GM12878 (cell line): Measurements from ENCODE around the gene NDUFC2. TPM values are rescaled to one million over a fixed set of nuclear protein-coding genes. Genes with fewer than 3 reads are reported as not detected.

Source experiments
- ATAC-seq: fragments of 200-7000 bp; cut with Tn5 transposase; 3 replicates; pipeline ENCODE4 v1.9.1; 2020; ENCODE audit warnings: mild to moderate bottlenecking, moderate library complexity
- BruUV-seq: library from RNA; stranded (reverse); fragments of 400-500 nt; replicated peaks from 2 replicates; lab custom pipeline; 2021; lab: Mats Ljungman, UMichigan
- CTCF ChIA-PET: fragments of 300-600 bp; sonication (Branson Sonifier 250); formaldehyde crosslinking; extraction: SDS; loops from one replicate; lab custom pipeline; 2021; ENCODE audit warnings: inconsistent platforms; lab: Yijun Ruan, JAX
- POLR2A ChIA-PET: fragments of 350-600 bp; formaldehyde crosslinking; extraction: SDS; loops from one replicate; lab custom pipeline; 2021; ENCODE audit warnings: inconsistent platforms; lab: Charles Lee
- RAD21 ChIA-PET: fragments of 300-600 bp; sonication (Branson Sonifier 250); formaldehyde crosslinking; loops from one replicate; lab custom pipeline; 2023; ENCODE audit warnings: antibody characterized with exemption; ENCODE audit not compliant: unreplicated experiment; lab: Charles Lee
- SMC1A ChIA-PET: fragments of 300-600 bp; sonication (Branson Sonifier 250); formaldehyde crosslinking; loops from one replicate; lab custom pipeline; 2023; ENCODE audit not compliant: unreplicated experiment, uncharacterized antibody; lab: Charles Lee
- DNase-seq: peaks from one replicate; pipeline ENCODE4 v3.0.0-alpha.2; 2011; ENCODE audit warnings: low read depth, low spot score
- FAIRE-seq: peaks from 3 replicates; lab custom pipeline; 2011; peaks lifted over from hg19 to GRCh38; lab: Jason Lieb, UNC
- H2AFZ ChIP-seq: 2 replicates; pipeline ENCODE4 v1.6.0; 2011; ENCODE audit warnings: low read depth, low read length, control low read depth; ENCODE audit not compliant: control insufficient read depth
- H3K27ac ChIP-seq: 2 replicates; pipeline ENCODE4 v1.5.1; 2011; ENCODE audit warnings: control low read depth; ENCODE audit not compliant: control insufficient read depth, insufficient read depth
- H3K27me3 ChIP-seq, 2 experiments: replicated peaks in 1 of 2; 2 replicates each; pipeline versions ENCODE4 v1.6.0 to v1.6.1; 2011; ENCODE audit warnings: low read length in 1 of 2; ENCODE audit not compliant: control insufficient read depth in 2 of 2, insufficient read depth in 2 of 2
- H3K36me3 ChIP-seq, 2 experiments: 2 replicates each; pipeline ENCODE4 v1.5.1; 2011; ENCODE audit warnings: low read length in 1 of 2; ENCODE audit not compliant: control insufficient read depth in 2 of 2, insufficient read depth in 2 of 2
- H3K4me1 ChIP-seq: 2 replicates; pipeline ENCODE4 v1.6.1; 2011; ENCODE audit warnings: mild to moderate bottlenecking, low read length, moderate library complexity, mixed read lengths; ENCODE audit not compliant: control insufficient read depth, insufficient read depth
- H3K4me2 ChIP-seq: 2 replicates; pipeline ENCODE4 v1.6.0; 2011; ENCODE audit warnings: control low read depth; ENCODE audit not compliant: control insufficient read depth, insufficient read depth
- H3K4me3 ChIP-seq: fragments of 200-600 bp; sonication (generic); 2 replicates; pipeline ENCODE4 v1.5.1; 2016
- H3K79me2 ChIP-seq: 2 replicates; pipeline ENCODE4 v1.6.0; 2011; ENCODE audit warnings: low read length; ENCODE audit not compliant: control insufficient read depth, insufficient read depth
- H3K9ac ChIP-seq: 2 replicates; pipeline ENCODE4 v1.8.0; 2011; ENCODE audit warnings: low read length, control low read depth, mixed read lengths; ENCODE audit not compliant: control insufficient read depth, insufficient read depth
- H3K9me3 ChIP-seq: replicated peaks from 3 replicates; pipeline ENCODE4 v1.5.1; 2011; ENCODE audit warnings: mild to moderate bottlenecking, low read length; ENCODE audit not compliant: control insufficient read depth, insufficient read depth
- H4K20me1 ChIP-seq: 2 replicates; pipeline ENCODE4 v1.6.0; 2011; ENCODE audit not compliant: control insufficient read depth, insufficient read depth
- CBFB ChIP-seq: IDR thresholded peaks from 2 replicates; pipeline ENCODE4 v1.6.1; 2016; ENCODE audit warnings: antibody characterized with exemption, low read depth
- CHD2 ChIP-seq: IDR thresholded peaks from 2 replicates; pipeline ENCODE4 v1.6.1; 2011; ENCODE audit warnings: low read depth, low read length, improper control_type of control experiment, borderline replicate concordance
- FOXM1 ChIP-seq: IDR thresholded peaks from 2 replicates; pipeline ENCODE4 v1.6.1; 2012; ENCODE audit warnings: low read depth, mild to moderate bottlenecking, inconsistent platforms, low read length, moderate library complexity
- HCFC1 ChIP-seq: fragments of 150-350 bp; IDR thresholded peaks from 2 replicates; pipeline ENCODE4 v1.6.1; 2014; ENCODE audit warnings: low read length
- IRF5 ChIP-seq: fragments of 450-650 bp; IDR thresholded peaks from 2 replicates; pipeline ENCODE4 v1.6.1; 2017; ENCODE audit warnings: borderline replicate concordance
- KDM1A ChIP-seq: fragments of 200-600 bp; sonication (generic); IDR thresholded peaks from 2 replicates; pipeline ENCODE4 v1.6.1; 2016; ENCODE audit warnings: borderline replicate concordance
- NR2F1 ChIP-seq: fragments of 450-650 bp; conservative IDR thresholded peaks from 2 replicates; pipeline ENCODE4 v1.6.1; 2017; ENCODE audit warnings: mild to moderate bottlenecking
- POU2F2 ChIP-seq: IDR thresholded peaks from 3 replicates; pipeline ENCODE4 v1.6.1; 2011; ENCODE audit warnings: low read depth, mild to moderate bottlenecking, low read length, borderline replicate concordance
- RELB ChIP-seq: fragments of 450-650 bp; IDR thresholded peaks from 2 replicates; pipeline ENCODE4 v1.6.1; 2017; ENCODE audit warnings: low read depth, mild to moderate bottlenecking, moderate library complexity
- SKIL ChIP-seq: fragments of 450-650 bp; IDR thresholded peaks from 2 replicates; pipeline ENCODE4 v1.6.1; 2017; ENCODE audit warnings: mild to moderate bottlenecking, low read depth, inconsistent platforms; ENCODE audit not compliant: poor library complexity, severe bottlenecking
- ZNF217 ChIP-seq: fragments of 450-650 bp; IDR thresholded peaks from 2 replicates; pipeline ENCODE4 v1.6.1; 2017; ENCODE audit warnings: antibody characterized with exemption, mild to moderate bottlenecking
- ZZZ3 ChIP-seq: IDR thresholded peaks from 2 replicates; pipeline ENCODE4 v1.6.1; 2011; ENCODE audit warnings: low read depth; ENCODE audit not compliant: control insufficient read depth, insufficient read length
- WGBS: methylation state at CpG from one replicate; pipeline ENCODE4 v1.1.6; 2016; ENCODE audit warnings: low lambda C conversion rate; ENCODE audit not compliant: insufficient replicate concordance, insufficient coverage; ENCODE audit errors: missing lambda C conversion rate; 5-methylcytosine and 5-hydroxymethylcytosine counted together
- in situ Hi-C: fragments of 300-500 bp; cut with MboI; formaldehyde crosslinking; loops from 9 replicates; pipeline ENCODE4 v1.14.3; 2018; ENCODE audit warnings: mixed read lengths
- intact Hi-C: fragments of 100-400 bp; cut with micrococcal nuclease; formaldehyde crosslinking; loops from one replicate; pipeline ENCODE4 v1.14.2; 2022; ENCODE audit not compliant: unreplicated experiment
- polyA plus RNA-seq, 11 experiments: library from polyadenylated mRNA; depleted of rRNA in 4 of 11; unstranded in 6 of 11; stranded (reverse) in 5 of 11; fragments of >200 nt; fragmentation: Nextera tagmentation in 4 of 11; fragmentation: Illumina TruSeq in 1 of 11; extraction: Ambion mirVana in 4 of 11; extraction: Trizol in 1 of 11; gene quantifications; 1 replicate in 1 of 11; 2 replicates in 10 of 11; pipeline versions ENCODE4 v1.2.1 to v1.2.3, GENCODE V29; 2011 to 2016; ENCODE audit warnings: inconsistent platforms in 2 of 11, missing spikeins in 2 of 11, low read depth in 1 of 11
- total RNA-seq, 4 experiments: library from RNA; depleted of rRNA in 3 of 4; stranded (reverse); fragments of >200 nt in 3 of 4; fragmentation: Illumina TruSeq in 1 of 4; extraction: Trizol in 1 of 4; gene quantifications; 2 replicates each; pipeline versions ENCODE4 v1.2.1 to v1.2.3, GENCODE V29; 2013 to 2021

NDUFC2 gene
- total and polyA plus RNA-seq, 10 of the 15 experiments (the other 5 are each of a cell fraction or from before 2014, with no cell fraction given) = 103 to 529 (median 192) TPM

- ChIA-PET POLR2A (no interaction called here), SMC1A (interaction anchor here (1.0 kb wide), 1 partner anchor 18 kb away, joined by 3 read pairs; no protein-coding TSS in a partner anchor), RAD21 (no interaction called here), CTCF (no interaction called here)
- H3K4me3 ChIP-seq = no peak overlapping the region
- H3K27me3 ChIP-seq = no peaks in the 10 kb centered on the region
- ATAC-seq (peak; percentile 13; the same call in 1 of the 3 replicates), DNase-seq (no peak), FAIRE-seq (no peak)
- H3K4me1 ChIP-seq = no peaks in the 10 kb centered on the region
- no peaks in the 10 kb centered on the region for H3K9me3 ChIP-seq
- no TSS peak for BruUV-seq
- WGBS = 94% methylated on average over 4 of the region's 4 CpGs
- peaks cover 27% of the 10 kb centered on the region for H3K79me2 ChIP-seq
- no peak overlapping the region for H3K27ac ChIP-seq
- peaks cover 3 to 19% of the 10 kb centered on the region in 2 experiments for H3K36me3 ChIP-seq
- H4K20me1 ChIP-seq = peaks cover 7% of the 10 kb centered on the region
- H2AFZ ChIP-seq = no peak overlapping the region
- intact Hi-C loops = loop anchor here (10.0 kb wide), 1 partner anchor 352 kb away; no protein-coding TSS in a partner anchor
- TF ChIP-seq POU2F2 (no peak), HCFC1 (no peak), KDM1A (no peak), ZZZ3 (no peak), CBFB (no peak), NR2F1 (no peak), ZNF217 (no peak), IRF5 (no peak), CHD2 (no peak), SKIL (no peak), RELB (no peak), FOXM1 (no peak)
- H3K4me2 ChIP-seq = no peak overlapping the region
- H3K9ac ChIP-seq = no peak overlapping the region
- in situ Hi-C loops = no loop called here
These were observed 7.2 kb downstream of the NDUFC2 start for GRCh38 chr11:78072455-78072854.
